Lung microvascular endothelial cell (primary cell): ENCODE data around the gene CHST8. TPM values are rescaled to one million over a fixed set of nuclear protein-coding genes. Genes with fewer than 3 reads are reported as not detected.

Experiments
- DNase-seq, 2 donors: peaks; one replicate each; pipeline versions ENCODE4 v3.0.0 to v3.0.0-alpha.2; 2010; ENCODE audit warnings: low read depth in 2 of 2
- total RNA-seq: library from RNA; depleted of rRNA; stranded (reverse); fragments of >200 nt; gene quantifications from 2 replicates; pipeline ENCODE4 v1.2.1, GENCODE V29; 2014

The CHST8 gene
- total RNA-seq, 1 donor from 2014 or later: 0.20 TPM

- no peak for DNase-seq
Observed at GRCh38 chr19:33713194-33713593, 91.4 kb downstream of the CHST8 start.

GRCh38 chr19:33714149-33714548 is 92.4 kb downstream of the CHST8 start:
- DNase-seq: no peak

GRCh38 chr19:33715462-33715861 is 93.7 kb downstream of the CHST8 start:
- no peak for DNase-seq

- no peak for DNase-seq
Observed at GRCh38 chr19:33717878-33718277, 96.1 kb downstream of the CHST8 start.

DNA sequence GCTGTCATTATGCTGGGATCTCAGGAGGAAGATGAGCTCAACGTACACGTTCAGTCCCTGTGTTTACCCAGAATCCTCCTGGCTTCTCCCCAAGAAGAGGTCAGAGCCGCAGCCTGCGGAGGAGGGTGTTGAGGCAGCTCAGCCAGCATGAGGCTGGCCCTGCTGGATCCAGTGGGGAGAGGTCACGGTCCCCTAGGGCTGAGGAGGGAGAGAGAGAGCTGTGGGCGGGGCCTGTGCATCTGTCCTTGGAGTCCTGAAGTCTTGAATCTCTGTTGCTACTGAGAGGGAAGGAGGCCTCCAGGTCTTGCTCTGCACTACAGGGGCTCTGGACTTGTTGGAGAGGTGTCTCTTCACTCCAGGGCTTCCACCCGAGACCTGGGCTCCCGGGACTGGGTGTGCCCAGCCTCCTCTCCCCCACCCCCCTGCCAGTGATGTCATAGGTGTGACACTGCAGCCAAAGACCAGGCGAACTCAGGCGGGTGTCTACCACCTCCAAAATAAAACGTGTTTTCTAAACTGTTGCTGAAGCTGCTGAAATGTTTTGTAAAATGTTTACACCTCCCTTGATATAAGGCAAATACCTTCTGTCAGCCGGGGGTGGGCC is 97.0 kb downstream of the CHST8 start:
- DNase-seq: no peak

DNA sequence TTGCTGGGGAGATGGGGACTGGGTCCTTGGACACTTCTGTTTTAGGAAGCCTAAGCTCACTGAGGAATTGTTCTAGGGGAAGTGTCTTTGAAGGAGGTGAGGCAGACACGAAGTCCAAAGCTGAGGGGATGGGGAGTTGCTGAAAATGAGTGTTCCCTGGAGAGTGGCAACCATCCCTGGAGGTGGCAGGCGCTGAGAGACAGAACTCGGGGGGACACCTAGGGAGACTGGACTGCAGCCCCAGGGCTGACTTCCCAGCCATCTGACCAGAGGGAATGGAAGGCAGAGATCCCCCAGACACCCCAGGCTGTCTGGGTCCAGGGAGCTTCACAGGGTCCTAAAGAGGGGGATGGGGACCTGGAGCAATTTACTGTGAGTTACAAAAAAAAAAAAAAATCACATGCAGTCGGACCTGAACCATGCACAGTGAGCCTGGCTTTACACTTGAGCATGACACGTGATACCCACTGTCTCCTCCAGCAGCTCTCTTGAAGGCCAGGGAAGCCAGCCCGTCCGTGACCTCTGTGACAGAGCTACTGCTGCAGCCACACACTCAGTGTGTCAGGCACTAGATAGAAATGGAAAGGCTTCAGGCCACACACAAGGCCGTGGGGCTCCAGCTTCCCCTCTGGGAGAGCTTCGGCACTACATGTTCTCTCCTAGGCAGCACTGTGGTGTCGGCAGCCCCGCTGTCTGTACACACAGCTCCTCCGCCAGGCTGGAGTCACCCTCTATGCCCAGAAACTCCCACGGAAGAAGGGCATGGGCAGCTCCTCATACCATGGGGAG is 97.8 kb downstream of the CHST8 start:
- no peak for DNase-seq

DNA sequence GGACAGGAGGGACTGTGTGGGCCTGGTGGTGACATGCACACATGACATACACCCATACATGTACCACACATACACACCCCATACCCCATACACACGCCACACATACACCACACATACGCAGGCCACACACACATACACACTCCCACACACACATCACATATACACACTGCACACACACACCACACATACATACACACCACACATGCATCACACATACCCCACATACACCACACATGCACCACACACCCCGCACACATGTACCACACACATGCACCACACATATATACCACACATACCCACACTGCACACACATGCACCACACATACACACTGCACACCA is 98.4 kb downstream of the CHST8 start:
- no peak for DNase-seq

DNA sequence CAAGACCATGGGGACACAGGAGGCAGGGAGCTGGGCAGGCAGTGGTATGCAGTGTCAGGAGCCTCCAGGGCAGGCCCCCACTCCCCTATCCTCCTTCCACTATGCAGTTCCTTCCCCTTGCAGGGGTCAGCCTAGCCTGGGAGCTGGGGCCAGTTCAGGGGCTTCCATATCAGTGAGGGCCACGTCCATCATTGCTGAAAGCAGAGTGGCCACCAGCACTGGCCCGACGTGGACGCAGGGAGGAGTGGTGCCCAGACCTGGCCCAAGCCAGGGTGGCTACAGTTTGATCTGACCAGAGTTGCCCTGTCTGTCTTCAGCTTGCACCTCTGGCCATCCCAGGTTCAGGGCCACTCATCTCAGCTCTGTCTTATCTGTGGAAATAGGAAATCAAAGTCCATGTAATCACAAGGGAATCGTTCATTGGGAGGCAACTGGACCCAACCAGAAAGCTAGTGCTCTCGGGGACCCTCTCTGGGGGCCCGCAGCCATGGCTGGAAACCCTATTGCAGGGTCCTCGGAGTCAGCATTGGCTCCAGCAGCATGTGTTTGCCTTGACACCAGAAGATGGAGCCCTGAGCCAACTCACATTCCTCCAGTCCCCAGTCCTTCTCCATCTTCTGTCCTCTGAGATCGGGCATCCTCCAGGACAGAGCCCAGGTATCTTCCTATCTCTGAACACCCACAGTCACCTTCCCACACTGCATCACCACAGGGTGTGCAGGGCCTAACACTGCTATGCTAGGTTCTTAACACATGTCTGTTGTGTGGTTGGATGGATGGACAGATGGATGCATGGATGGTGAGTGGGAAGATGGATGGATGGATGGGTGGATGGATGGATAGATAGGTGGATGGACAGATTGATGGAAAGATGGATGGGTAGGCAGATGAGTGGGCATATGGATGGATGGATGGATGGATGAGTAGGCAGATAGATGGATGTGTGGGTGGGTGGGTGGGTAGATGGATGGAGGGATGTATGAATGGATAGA is 99.2 kb downstream of the CHST8 start:
- DNase-seq: peak in 1 of 2 donors; percentile 21

GRCh38 chr19:33721735-33722297 is 100.1 kb downstream of the CHST8 start:
- DNase-seq: no peak

- no peak for DNase-seq
Observed at GRCh38 chr19:33722456-33723239, 100.9 kb downstream of the CHST8 start.

DNA sequence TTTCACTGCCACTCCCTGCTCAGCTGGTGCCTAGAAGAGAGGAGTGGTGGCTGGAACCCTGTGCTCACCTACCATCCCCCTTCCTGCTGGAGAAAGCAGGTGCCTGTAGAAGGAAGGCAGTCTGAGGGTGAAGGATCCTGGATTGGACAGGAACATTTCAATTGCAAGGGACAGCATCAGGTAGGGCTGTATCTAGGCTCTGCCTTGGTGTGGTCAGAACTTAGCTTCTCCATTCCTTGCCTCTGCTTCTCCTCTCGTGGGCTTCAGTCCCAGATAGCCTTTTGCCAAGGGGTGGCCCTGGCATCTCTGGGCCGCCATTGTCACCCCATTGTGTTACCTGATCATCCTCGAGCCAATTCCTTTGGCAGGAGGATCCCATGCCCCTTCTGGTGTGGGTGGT is 101.8 kb downstream of the CHST8 start:
- no peak for DNase-seq

DNA sequence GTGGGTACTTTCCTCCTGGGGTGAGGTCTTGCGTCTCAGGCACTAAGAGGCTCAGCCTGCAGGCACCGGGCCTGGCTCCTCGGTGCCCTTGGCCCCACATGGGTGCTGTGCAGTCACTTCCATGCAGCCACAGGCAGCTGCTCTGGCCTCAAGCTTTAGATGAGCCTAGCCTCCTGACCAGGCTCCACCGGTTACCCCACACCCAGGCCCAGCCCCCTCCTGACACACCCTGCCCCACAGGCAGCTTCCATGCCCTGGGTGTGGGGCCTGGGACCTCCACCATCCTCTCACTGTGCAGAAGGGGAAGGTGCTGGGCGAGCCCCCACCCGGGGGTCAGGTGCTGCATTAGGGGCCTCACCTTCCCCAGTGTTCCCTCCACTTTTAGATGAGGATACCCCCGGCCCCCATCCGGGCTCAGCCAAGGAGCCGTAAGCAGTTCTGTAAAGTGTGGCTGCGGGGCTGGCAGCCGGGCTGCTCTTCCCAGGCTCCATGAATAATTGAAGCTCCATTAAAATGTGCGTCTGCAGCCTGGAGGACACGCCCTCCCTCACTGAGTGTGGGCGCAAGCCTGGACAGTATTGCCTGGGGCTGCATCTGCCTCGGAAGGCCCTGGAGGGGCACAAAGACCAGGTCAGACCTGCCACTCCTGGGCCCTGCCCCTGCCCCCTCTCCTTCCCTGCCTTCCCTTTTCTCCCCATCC is 102.4 kb downstream of the CHST8 start:
- DNase-seq: no peak

DNA sequence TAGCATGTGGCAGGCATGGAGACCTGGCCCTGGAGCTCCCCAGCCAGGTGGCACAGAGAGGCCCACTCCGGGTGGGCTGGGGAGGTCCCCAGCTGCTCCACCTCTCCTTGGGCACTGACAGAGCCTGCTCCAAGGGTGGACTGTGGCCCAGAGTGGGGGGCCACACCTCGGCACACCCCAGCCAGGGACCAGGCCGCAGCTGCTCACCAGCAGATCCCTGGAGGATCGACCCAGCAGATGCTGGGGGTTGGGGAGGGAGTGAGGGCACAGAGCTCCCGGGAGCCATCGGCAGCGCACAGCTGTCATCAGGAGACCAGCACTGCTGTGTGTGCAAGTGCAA is 102.9 kb downstream of the CHST8 start:
- DNase-seq: no peak

GRCh38 chr19:33725567-33725966 is 103.8 kb downstream of the CHST8 start:
- DNase-seq: no peak

DNA sequence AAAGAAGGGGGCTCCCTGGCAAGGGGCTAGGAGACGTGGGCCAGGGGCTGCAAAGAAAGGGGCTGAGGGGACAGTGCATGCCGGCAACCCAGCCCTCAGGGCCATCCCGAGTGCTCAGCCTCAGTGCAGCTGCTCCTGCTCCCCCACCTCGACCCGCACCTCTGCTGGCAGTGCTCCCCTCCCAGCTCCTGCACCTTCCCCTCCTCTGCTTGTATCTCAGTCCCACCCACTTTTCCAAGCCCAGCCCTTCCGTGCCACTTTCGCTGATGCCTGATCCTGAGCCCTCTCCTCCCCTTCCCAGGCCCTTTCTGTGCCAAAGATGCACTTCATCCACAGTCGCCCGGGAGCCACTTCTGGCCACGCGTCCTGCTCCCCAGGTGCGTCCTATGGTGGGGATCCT is 105.0 kb downstream of the CHST8 start:
- no peak for DNase-seq

GRCh38 chr19:33727331-33727998 is 105.7 kb downstream of the CHST8 start:
- DNase-seq: no peak

DNA sequence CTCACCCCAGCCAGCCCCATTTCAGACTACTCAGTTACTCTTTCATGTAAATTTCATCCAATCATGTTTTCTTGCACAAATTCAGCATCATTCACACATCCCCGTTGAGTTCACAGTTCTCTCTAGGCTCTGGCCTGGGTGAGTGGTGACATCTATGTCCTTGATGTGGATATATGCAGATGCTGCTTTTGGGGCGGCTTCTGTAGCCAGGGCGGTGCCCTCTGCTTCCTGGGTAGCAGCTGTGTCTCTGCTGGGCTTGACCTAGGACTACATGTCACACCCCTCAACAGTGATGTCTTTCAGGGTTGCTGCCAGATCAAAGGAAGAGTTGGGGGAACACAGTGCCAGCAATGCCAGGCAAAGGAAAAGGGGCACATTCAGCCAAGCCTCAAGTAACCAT is 106.4 kb downstream of the CHST8 start:
- no peak for DNase-seq

DNA sequence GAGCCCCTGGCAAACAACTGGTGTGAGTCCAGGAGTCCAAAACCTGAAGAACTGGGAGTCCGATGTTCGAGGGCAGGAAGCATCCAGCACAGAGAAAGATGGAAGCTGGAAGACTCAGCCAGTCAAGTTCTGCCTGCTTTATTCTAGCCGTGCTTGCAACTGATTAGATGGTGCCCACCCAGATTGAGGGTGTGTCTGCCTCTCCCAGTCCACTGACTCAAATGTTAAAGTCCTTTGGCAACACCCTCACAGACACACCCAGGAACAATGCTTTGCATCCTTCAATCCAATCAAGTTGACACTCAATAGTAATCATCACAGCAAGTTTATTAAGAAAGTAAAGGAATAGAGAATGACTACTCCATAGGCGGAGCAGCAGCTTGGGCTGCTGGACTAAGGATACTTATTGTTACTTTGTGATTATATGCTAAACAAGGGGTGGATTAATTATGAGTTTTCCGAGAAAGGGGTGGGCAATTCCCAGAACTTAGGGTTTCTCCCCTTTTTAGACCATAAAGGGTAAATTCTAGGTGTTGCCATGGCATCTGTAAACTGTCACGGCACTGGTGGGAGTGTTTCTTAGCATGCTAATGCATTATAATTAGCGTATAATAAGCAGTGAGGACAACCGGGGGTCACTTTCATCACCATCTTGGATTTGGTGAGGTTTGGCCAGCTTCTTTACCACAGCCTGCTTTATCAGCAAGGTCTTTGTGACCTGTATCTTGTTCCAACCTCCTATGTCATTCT is 109.3 kb downstream of the CHST8 start:
- DNase-seq: no peak

DNA sequence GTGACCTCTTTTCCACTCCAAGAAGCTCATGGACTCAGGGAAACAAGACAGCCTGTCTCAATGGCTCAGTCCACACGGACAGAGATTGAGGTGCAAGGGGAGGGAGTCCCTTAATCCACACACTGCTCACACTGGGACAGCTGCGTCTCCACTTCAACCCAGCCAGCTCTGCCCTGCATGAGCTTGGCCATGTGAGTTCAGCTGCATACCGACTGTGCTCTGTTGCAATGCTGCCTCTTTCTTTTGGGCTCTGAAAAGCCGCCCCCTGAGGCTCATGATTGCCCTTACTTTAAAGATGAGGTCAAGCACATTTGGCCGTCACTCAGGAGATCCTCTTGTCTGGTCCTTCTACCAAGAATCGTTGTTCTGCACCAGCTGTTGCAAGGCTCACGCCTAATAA is 110.1 kb downstream of the CHST8 start:
- no peak for DNase-seq
